Amygdala (tissue), 56 donors: ENCODE data around the gene FUBP3.

Source experiments
- DNase-seq, 56 donors: peaks; one replicate each; lab custom pipeline; 2025; lab: John Stamatoyannopoulos, UW

Gene FUBP3

GRCh38 chr9:130632841-130633240, 53.5 kb downstream of the FUBP3 start:
- DNase-seq = no peak

- no peak for DNase-seq
Measured at GRCh38 chr9:130633336-130634190, 54.2 kb downstream of the FUBP3 start.

DNA sequence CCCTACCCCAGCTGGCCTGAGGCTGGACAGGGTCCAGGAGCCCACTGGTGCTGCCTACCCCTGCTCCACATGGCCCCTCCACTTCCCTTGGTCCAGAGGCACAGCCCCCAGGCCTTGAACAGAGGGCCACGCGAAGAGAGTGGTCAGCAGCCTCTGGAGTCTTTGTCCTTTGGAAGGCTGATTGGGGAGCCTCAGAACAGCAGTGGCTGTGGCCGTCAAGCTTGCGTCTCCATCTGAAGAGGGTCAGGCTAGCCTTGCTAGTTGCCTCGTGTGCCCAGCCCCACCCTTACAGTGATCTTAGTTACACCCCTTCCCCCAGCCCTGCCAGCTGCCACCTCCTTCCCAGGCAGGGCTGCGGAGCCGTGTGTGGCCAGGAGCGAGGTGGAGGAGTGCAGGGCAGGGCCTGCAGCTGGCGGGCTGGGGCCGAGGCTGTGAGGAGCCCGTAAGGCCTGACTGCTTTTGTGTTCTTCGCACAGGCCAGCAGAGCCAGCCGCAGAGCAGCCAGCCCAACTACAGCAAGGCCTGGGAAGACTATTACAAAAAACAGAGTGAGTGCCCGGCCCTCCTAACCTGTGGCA, 54.9 kb downstream of the FUBP3 start:
- no peak for DNase-seq

DNA sequence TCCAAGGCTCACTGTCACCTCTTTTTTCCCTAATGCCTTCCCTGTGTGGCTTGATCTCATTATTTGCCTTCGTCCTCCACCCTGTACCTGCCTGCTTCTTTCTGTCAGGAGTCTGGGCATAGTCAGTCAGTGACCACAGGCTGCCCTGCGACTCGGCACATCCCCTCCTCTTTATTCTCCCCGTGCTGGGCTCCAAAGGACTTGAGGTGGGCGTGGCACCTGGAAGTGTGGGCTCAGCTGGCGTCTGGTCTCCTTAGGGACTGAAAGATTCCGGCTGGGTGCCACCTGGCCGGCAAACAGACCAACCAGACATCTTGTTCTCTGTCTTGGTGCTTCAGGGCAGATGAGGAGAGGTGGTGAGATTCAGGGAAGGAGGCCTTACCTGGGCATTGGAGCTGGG, 55.4 kb downstream of the FUBP3 start:
- no peak for DNase-seq

- DNase-seq = no peak
Measured at GRCh38 chr9:130635306-130635705, 55.9 kb downstream of the FUBP3 start.

DNA sequence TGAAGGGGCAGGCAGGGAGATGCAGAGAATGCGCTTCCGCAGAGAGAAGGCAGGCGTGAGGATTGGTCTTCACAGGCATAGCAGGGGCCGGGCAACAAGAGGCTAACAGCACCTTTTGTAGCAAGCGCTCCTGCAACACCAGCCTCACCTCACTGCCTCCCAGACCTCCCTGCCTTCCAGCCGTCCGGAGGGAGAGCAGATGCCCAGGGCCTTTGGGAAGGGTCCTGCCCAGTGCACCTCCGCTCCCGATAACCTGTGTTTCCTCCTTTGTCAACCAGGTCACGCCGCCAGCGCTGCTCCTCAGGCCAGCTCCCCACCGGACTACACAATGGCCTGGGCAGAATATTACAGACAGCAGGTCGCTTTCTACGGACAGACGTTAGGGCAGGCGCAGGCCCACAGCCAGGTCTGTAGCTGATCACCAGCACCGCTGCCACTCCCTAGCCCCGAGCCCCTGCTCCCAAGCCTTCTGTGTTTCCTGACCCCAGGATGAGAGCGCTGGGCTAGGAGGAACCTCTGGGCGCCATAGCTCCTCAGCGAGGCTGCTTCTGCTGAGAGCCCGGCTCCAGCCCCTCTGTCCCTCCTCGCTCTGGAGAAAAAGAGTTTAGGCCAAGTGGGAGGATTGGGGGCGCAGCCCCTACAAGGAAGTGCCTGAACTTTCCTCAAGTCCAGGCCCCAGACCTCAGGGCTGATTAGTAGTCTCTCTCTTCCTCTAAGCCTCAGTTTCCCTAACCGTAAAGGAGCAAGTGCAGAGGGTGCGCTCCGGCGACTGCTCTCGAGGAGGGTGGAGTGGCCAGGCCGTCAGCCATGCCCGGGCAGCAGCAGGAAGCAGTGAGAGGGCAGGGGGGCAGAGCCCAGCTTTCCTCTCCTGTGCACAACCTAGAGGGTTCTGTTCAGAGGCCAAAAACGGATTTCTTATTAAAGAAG, 56.6 kb downstream of the FUBP3 start:
- no peak for DNase-seq

DNA sequence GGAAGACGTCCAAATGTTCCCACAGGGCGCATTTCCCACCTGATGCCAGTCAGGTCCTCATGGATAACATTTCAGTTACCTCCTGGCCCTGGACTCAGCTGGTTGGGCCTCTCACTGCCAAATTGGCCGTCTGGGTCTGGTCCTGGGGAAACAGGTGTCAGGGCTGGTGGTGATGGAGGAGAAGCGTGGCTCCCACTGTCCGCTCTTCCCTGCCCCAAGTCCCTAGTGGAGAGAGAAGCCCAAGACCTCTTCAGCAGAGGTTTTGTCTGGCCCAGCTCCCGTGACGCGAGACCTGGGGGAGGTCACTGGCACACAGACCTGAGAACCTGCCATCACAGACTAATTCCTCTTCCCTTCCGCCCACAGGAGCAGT, 57.3 kb downstream of the FUBP3 start:
- no peak for DNase-seq

GRCh38 chr9:130638284-130639123, 59.1 kb downstream of the FUBP3 start:
- no peak for DNase-seq

GRCh38 chr9:130639124-130639765, 59.9 kb downstream of the FUBP3 start:
- no peak for DNase-seq

DNA sequence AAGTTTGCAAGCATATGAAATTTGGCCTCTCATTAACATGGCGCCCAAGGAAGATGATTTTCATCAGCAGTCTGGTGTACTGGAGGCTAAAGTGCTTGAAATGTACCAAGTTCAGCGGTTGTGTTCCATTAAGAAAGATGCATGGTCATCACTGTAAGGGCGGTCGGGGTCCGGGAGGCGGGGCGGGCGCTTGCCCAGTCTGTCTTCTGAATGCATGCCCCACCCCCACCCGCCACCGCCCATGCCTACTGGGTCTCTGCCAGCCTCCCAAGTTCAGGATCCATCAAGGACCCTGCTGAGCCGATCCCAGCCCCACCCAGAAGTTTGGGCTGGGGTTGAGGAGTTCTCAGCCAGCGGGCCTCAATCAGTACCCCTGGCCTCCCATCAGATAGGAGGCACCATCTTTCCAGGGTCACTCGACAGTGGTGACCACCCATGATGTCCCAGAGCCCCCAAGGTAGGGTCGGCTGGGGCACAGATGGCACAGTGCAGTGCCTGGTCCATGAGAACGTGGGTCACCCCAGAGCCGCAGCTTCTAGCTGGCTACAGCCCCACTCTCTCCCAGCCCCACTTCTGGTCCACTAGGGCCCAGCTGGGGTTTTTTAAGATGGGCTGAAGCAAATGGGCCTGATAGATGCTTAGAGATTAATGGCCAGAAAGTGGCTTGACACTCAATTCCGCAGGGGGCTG, 60.6 kb downstream of the FUBP3 start:
- DNase-seq = no peak

- no peak for DNase-seq
Measured at GRCh38 chr9:130640681-130641080, 61.3 kb downstream of the FUBP3 start.

DNA sequence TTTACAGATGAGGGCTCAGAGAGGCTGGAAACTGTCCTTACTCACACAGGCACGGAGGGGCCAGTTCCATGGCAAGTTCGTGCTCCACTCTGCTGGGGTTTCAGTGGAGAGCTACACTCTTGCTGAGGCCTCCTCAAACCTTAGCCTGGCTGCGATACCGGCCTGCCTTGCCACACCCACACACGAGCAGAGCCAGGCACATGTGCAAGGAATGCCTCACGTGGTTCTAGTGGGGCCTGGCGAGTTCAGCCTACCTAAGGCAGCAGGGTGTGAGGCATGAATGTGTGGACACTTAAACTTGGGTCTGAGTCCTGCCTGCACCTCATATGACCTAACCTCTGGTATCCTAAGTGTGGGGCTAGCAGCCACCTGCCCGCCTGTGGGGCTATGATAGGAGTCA, 63.5 kb downstream of the FUBP3 start:
- no peak for DNase-seq

DNA sequence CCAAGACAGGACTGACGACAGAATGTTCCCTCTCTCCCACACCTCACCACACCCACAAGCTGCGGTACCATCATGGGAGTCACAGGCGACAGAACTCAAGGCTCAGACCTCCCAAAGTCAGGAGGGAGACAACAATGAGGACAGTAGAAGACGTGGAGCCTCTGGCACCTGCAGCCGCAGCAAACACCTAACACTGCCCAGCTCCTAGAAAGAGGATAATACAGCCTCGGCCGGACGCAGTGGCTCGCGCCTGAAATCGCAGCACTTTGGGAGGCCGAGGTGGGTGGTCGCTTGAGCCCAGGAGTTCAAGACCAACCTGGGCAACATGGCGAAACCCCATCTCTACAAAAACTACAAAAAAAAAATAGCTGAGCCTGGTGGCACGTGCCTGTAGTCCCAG, 71.8 kb downstream of the FUBP3 start:
- DNase-seq = no peak

- DNase-seq = no peak
Measured at GRCh38 chr9:130651752-130652151, 72.4 kb downstream of the FUBP3 start.

DNA sequence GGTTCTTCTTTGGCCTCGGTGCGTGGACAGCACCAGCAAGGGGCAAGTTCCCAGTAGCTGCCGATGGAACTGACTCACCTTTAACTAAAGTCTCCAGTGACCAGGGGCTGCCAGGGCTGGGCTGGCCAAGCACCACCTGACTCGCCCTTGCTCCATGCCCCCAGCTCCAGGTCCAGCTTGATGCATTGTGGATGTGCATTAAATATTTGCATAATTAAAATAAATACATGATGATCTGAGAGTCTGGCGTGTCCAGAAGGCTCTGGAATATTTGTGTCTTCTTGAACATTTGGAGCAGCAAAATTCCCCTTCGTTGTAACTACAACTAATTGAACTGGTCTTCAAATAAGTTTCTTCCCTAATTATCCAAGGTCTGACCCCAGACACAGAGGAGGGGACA, 75.5 kb downstream of the FUBP3 start:
- no peak for DNase-seq

DNA sequence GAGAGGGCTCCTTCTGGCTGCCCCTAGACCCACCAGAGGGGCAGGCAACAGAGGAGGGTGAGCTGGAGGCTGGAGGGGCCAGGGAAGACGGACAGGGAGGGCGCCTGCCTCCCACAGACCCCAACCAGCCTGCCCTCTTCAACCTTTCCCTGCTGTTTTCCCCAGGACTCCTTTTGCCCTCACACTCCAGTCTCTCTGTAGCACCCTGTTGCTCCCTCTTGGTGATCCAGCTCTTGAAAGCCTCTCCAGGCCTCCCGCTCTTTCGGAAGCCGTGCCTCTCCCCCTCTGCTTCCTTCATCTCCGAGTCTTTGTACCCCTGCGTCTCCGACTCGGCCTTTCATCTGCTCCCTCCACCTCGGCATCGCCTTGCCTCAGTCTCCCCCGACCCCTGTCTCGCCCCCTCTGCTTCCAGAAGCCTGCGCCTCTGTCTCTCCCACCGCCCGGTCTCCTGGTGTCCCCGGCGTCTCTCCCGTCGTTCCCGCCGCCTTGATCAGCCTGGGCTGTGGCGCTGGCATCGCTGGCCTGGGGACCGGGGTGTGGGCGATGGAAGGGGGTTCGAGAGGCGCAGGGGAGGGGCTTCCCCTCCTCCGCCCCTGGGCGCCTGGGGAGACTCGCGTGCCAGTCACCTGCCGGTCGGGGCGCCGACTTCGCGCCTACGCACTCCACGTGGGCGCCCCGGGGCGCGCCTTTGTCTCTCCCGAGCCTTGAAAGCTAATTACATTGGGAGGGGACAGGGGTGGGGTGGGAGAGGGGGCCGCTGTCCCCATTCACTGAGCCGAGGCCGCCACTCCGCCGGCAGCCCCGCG, 79.7 kb downstream of the FUBP3 start:
- no peak for DNase-seq

DNA sequence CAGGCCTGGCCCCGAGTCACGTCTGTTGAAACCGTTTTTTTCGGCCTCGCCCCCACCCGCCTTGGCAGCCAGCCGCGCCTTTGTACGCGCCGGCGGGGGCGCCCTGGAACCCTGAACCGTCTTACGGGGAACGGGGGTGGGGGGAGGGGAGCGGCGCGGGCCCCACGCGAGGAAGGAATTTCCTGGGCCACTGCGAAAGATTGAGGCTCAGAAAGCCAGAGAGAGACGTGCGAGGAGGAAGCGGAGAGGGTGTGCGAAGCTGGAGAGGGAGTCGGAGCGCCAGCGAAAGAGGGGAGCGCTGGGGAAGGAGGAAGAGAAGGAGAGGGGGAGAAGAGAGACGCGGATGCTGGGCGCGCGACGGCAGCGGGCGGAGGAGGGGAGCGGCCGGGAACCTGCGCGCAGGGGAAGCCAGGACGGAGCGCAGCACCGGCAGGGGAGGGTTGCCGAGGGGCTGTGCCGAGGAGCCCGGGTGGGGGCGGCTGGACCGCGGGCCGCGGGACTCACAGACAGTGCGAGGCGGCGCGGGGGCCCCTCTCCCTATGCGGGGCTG, 80.4 kb downstream of the FUBP3 start:
- DNase-seq = no peak

GRCh38 chr9:130660326-130660682, 80.9 kb downstream of the FUBP3 start:
- DNase-seq = no peak
